ENCODE measurements around the gene SHROOM2.

The SHROOM2 gene

DNA sequence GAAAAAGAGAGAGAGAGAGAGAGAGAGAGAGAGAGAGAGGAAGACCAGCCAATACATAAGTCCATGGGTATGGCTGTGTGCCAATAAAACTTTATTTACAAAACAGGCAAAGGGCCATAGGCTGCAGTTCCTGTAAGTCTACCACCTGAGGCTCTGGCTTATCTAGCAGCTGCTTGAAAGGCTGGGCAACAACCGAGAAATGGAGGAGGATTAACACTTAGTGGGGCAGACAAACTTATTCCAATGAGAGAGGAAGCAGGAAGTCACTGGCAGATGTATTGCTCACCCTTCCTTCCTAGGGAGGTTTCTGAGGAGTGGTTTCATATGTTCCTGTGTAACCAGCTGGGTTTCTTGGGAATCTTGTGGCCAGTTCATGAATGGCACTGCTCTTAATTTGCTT lies 15.9 kb upstream of the SHROOM2 start:
- Histone ChIP-seq H3K36me3 (no peaks in the 10 kb centered on the region), H3K9me3 (replicated peaks in 1 of 11) (peaks cover 4 to 8% (median 6%) of the 10 kb centered on the region in 11 experiments; a peak in 20 of 22 replicates), H3K9ac (no peak overlapping the region), H3K27me3 (peaks cover 13 to 90% (median 33%) of the 10 kb centered on the region in 11 experiments), H4K20me1 (peaks cover 0 to 27% (median 10%) of the 10 kb centered on the region in 11 experiments; a peak in 14 of 22 replicates), H3K27ac (no peak overlapping the region; a peak in 1 of 22 replicates), H3K4me1 (peaks cover 21 to 64% (median 52%) of the 10 kb centered on the region in 10 experiments), H3K4me3 (no peak overlapping the region), H3K4me2 (peak overlapping the region; percentile 4 to 85 (median 33); a peak in 16 of 22 replicates)
- TF ChIP-seq Cebpa-rat (IDR thresholded peaks at IDR 0.05): no peak

DNA sequence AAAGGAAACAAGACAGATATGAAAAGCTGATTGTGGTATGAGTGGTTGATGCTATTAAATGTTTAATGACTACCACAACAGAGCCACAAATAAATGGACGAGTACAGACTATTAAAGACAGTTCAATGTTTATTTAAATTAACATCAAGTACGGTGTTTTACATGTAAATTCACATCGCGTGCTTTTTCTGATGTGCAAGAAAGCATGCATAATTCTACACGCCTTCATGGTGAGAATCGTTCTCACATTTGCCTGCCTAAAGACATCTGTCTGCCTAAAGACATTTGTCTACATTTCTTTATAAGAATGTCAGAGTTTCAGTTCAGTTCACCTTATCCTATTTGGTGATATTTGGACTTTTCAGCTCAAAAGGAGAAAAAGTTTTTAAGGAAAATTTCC lies 13.3 kb upstream of the SHROOM2 start:
- peaks cover 0 to 35% (median 8%) of the 10 kb centered on the region in 11 experiments; a peak in 14 of 22 replicates for H4K20me1 ChIP-seq
- H3K4me3 ChIP-seq: no peak overlapping the region
- H3K27me3 ChIP-seq: peaks cover 19 to 92% (median 48%) of the 10 kb centered on the region in 11 experiments
- no peak overlapping the region for H3K4me2 ChIP-seq
- H3K9me3 ChIP-seq (replicated peaks in 1 of 11): no peaks in the 10 kb centered on the region
- no peaks in the 10 kb centered on the region for H3K36me3 ChIP-seq
- peaks cover 22 to 52% (median 43%) of the 10 kb centered on the region in 10 experiments for H3K4me1 ChIP-seq
- no peak for TF ChIP-seq Cebpa-rat (IDR thresholded peaks at IDR 0.05)
- no peak overlapping the region for H3K9ac ChIP-seq
- H3K27ac ChIP-seq: no peak overlapping the region

DNA sequence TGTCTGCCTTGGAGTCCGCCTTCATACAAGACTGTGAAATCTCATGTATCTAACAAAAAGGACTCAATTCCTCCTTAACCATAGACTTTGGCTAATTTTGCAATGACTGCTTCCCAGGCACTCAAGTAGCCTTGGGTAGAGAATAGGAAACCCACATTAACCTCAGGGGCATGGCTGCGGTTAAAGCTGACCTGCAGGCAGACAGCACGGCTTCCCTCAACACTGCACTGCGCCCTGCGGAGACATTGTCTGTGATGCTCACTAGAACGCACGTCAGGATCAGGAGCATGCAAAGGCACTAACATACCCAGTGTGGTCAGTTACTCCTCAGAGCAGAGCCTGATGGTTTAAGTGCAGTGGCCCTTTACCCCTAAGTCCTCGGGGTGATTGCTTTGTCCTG lies 10.3 kb upstream of the SHROOM2 start:
- Histone ChIP-seq H3K9ac (no peak overlapping the region), H3K4me2 (peak overlapping the region; percentile 21 to 79 (median 69)), H3K27me3 (peaks cover 19 to 95% (median 55%) of the 10 kb centered on the region in 11 experiments), H3K36me3 (no peaks in the 10 kb centered on the region), H3K4me3 (no peak overlapping the region), H4K20me1 (peaks cover 0 to 29% (median 4%) of the 10 kb centered on the region in 11 experiments; a peak in 7 of 22 replicates), H3K27ac (no peak overlapping the region), H3K9me3 (replicated peaks in 1 of 11) (no peaks in the 10 kb centered on the region), H3K4me1 (peaks cover 13 to 28% (median 20%) of the 10 kb centered on the region in 10 experiments)
- TF ChIP-seq Cebpa-rat (IDR thresholded peaks at IDR 0.05): no peak

DNA sequence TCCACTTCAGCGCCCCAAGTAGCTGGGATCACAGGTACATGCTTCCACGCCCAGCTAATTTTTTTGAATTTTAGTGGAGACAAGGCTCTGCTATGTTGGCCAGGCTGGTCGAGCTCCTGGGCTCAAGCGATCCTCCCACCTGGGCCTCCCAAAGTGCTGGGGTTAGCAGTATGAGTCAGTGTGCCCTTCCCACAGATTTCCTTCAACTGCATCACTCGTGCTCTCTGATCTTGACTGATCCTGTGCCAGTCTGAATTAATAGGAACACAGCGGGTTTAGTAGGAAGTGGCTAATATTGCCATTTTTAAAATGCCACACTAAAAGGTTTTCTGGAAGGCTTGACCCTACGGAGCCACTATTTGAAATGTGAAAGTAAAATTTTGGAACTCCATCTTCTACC lies 4.3 kb upstream of the SHROOM2 start:
- no peak overlapping the region for H3K4me3 ChIP-seq
- peaks cover 0 to 44% (median 11%) of the 10 kb centered on the region in 11 experiments; a peak in 11 of 22 replicates for H3K27me3 ChIP-seq
- peaks cover 0 to 6% (median 0%) of the 10 kb centered on the region in 10 experiments; a peak in 2 of 20 replicates for H3K4me1 ChIP-seq
- no peak for TF ChIP-seq Cebpa-rat (IDR thresholded peaks at IDR 0.05)
- peaks cover 17 to 27% (median 26%) of the 10 kb centered on the region in 11 experiments for H3K9me3 ChIP-seq (replicated peaks in 1 of 11)
- H3K27ac ChIP-seq: no peak overlapping the region
- H3K36me3 ChIP-seq: no peaks in the 10 kb centered on the region
- H3K9ac ChIP-seq: no peak overlapping the region
- no peak overlapping the region for H3K4me2 ChIP-seq
- peaks cover 0 to 4% (median 0%) of the 10 kb centered on the region in 11 experiments; a peak in 1 of 22 replicates for H4K20me1 ChIP-seq

DNA sequence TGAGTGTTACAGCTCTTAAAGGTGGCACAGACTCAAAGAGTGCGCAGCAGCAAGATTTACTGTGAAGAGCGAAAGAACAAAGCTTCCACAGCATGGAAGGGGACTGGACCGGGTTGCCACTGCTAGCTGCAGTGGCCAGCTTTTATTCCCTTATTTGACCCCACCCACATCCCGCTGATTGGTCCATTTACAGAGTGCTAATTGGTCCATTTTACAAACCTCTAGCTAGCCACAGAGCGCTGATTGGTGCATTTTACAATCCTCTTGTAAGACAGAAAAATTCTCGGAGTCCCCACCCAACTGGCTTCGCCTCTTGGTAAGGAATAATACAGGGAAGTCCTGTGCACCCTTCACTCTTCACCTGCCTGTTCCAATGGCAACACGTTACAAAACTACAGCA lies 1.9 kb upstream of the SHROOM2 start:
- H3K36me3 ChIP-seq: no peaks in the 10 kb centered on the region
- no peak overlapping the region for H3K4me2 ChIP-seq
- peaks cover 0 to 28% (median 0%) of the 10 kb centered on the region in 11 experiments; a peak in 7 of 22 replicates for H3K27me3 ChIP-seq
- H3K9ac ChIP-seq: no peak overlapping the region
- no peaks in the 10 kb centered on the region; a peak in 1 of 22 replicates for H4K20me1 ChIP-seq
- no peak overlapping the region for H3K27ac ChIP-seq
- H3K9me3 ChIP-seq (replicated peaks in 1 of 11): peaks cover 18 to 32% (median 28%) of the 10 kb centered on the region in 11 experiments
- no peak for TF ChIP-seq Cebpa-rat (IDR thresholded peaks at IDR 0.05)
- H3K4me3 ChIP-seq: no peak overlapping the region
- peaks cover 0 to 12% (median 4%) of the 10 kb centered on the region in 10 experiments; a peak in 8 of 20 replicates for H3K4me1 ChIP-seq

DNA sequence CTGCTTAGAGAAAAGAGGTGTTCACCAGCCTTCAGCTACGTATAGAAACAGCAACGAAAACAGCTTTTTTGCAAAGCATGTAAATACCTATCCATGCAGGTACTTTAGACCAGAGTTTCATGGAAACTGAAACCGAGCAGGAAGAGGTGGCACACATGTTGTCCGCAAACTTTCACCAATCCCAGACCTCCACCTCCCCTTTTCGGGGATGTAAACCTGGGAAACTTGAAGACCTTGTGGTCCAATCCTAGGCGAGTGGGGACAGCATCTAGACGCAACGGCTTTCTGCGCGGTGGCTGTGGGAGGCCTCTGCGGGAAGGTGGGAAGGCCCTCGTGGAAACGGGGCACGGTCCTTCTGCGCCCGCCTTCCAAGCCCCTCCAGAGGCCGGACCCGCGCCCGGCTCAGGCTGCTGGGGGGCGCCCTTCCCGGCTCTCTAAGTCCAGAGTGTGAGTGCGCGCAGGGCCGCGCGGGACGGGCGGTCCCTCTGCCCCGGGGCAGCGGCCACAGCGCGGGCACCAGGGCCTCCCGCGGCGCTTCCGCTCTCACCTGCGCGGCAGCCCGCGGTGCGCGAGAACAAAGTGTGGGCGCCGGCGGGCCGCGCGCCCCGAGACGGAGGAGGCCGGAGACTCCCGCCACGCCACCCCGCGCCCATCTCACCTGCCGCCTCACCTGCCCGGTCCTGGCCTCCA lies 830 bp upstream of the SHROOM2 start:
- Histone ChIP-seq H3K27me3 (peaks cover 0 to 17% (median 0%) of the 10 kb centered on the region in 11 experiments; a peak in 5 of 22 replicates), H3K9me3 (replicated peaks in 1 of 11) (peaks cover 18 to 32% (median 28%) of the 10 kb centered on the region in 11 experiments), H3K4me3 (no peak overlapping the region), H3K9ac (no peak overlapping the region), H4K20me1 (no peaks in the 10 kb centered on the region; a peak in 1 of 22 replicates), H3K4me2 (no peak overlapping the region), H3K27ac (no peak overlapping the region), H3K4me1 (peaks cover 0 to 17% (median 0%) of the 10 kb centered on the region in 10 experiments; a peak in 6 of 20 replicates), H3K36me3 (no peaks in the 10 kb centered on the region)
- TF ChIP-seq Cebpa-rat (IDR thresholded peaks at IDR 0.05): no peak

DNA sequence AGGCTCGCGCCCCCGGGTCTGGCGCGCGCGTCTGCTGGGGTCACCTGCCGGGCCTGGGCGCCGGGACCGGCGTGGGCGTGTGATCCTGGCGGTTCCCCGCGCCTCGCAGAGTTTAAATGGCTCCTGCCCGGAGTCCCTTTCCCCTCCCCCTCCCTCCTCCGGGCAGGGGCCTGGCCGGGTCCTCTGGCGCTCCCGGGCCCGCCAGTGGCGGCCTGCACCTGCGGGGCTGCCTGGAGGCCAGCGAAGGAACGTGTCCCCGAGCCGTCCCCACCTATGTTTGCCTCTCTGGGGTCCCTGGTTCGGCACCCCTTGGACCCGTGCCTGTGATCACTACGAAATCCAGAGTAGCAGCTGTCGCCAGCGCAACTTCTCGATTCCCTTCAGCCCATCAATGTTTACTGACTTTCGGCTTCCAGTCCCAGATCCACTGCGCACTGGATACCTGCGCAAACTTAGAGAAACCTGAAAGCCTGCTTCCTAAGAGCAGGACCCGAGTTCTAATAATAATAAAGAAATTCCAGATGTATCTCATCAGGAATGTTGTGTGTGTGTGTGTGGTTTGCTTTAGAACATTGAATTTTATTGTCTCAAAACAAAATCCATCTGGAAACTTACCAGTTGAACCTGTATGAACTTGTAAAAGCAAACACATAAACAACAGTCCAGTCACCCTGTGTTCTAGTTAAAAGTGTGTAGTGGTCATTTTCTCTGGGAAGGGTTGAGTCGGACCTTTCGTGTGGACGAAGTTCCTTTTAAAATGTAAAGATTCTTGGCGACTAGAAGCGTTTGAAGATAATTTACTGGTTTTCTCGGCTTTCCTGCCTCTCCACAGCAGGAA lies 788 bp downstream of the SHROOM2 start:
- H4K20me1 ChIP-seq: no peaks in the 10 kb centered on the region; a peak in 1 of 22 replicates
- H3K36me3 ChIP-seq: no peaks in the 10 kb centered on the region
- no peak overlapping the region for H3K4me3 ChIP-seq
- H3K27ac ChIP-seq: no peak overlapping the region
- H3K27me3 ChIP-seq: peaks cover 0 to 20% (median 0%) of the 10 kb centered on the region in 11 experiments; a peak in 4 of 22 replicates
- H3K9me3 ChIP-seq (replicated peaks in 1 of 11): peaks cover 18 to 32% (median 28%) of the 10 kb centered on the region in 11 experiments
- peaks cover 0 to 17% (median 0%) of the 10 kb centered on the region in 10 experiments; a peak in 6 of 20 replicates for H3K4me1 ChIP-seq
- H3K9ac ChIP-seq: no peak overlapping the region
- no peak overlapping the region for H3K4me2 ChIP-seq
- TF ChIP-seq Cebpa-rat (IDR thresholded peaks at IDR 0.05): no peak

DNA sequence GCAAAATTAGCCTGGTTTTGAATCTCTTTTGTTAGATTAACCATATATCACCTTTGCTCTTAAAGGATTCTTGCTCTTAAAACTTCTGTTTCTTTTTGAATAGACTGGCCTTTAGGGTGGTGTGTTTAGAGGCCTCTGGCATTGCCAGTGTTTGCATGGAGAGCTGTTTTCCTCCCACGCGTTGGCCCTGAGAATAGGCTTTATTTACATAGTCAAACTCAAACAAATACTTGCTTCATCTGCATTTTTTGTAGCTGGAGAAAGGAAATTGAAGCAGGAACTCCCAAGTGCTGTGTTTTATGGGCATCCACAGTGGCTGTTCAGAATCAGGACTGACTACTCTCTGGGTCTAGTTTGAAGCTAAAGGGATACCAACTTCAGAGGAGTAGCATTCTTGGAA lies 2.7 kb downstream of the SHROOM2 start:
- no peaks in the 10 kb centered on the region for H3K36me3 ChIP-seq
- H3K9ac ChIP-seq: no peak overlapping the region
- no peak overlapping the region for H3K27ac ChIP-seq
- peaks cover 0 to 20% (median 0%) of the 10 kb centered on the region in 11 experiments; a peak in 4 of 22 replicates for H3K27me3 ChIP-seq
- no peak for TF ChIP-seq Cebpa-rat (IDR thresholded peaks at IDR 0.05)
- H3K4me3 ChIP-seq: no peak overlapping the region
- peaks cover 18 to 32% (median 28%) of the 10 kb centered on the region in 11 experiments for H3K9me3 ChIP-seq (replicated peaks in 1 of 11)
- peaks cover 0 to 17% (median 0%) of the 10 kb centered on the region in 10 experiments; a peak in 6 of 20 replicates for H3K4me1 ChIP-seq
- H4K20me1 ChIP-seq: no peaks in the 10 kb centered on the region
- peak overlapping the region in 3 of 11 experiments; percentile 1 to 64 (median 60); a peak in 5 of 22 replicates for H3K4me2 ChIP-seq
